GM12892 (cell line): ENCODE measurements around the gene IFIT3.

ENCODE experiments used
- DNase-seq: peaks from one replicate; pipeline ENCODE4 v3.0.0; 2011; ENCODE audit not compliant: insufficient read length
- FAIRE-seq: peaks from 2 replicates; lab custom pipeline; 2011; peaks lifted over from hg19 to GRCh38; lab: Jason Lieb, UNC
- POLR2A ChIP-seq: IDR thresholded peaks from 2 replicates; pipeline ENCODE4 v1.6.1; 2011; ENCODE audit warnings: low read depth, low read length, control low read depth
- POLR2AphosphoS5 ChIP-seq: IDR thresholded peaks from 2 replicates; pipeline ENCODE4 v1.6.1; 2011; ENCODE audit warnings: low read depth, low read length, control low read depth
- TAF1 ChIP-seq: IDR thresholded peaks from 2 replicates; pipeline ENCODE4 v1.6.1; 2011; ENCODE audit warnings: low read depth, mild to moderate bottlenecking, control low read depth, low read length, borderline replicate concordance

The IFIT3 gene

GRCh38 chr10:89369156-89370105, 41.6 kb downstream of the IFIT3 start:
- DNase-seq (no peak), FAIRE-seq (peak; percentile 17)
- TF ChIP-seq POLR2A (no peak), TAF1 (no peak), POLR2AphosphoS5 (no peak)

GRCh38 chr10:89371079-89371478, 43.3 kb downstream of the IFIT3 start:
- TF ChIP-seq POLR2A: no peak
- no peak for TF ChIP-seq POLR2AphosphoS5
- TF ChIP-seq TAF1: no peak
- DNase-seq (no peak), FAIRE-seq (no peak)

DNA sequence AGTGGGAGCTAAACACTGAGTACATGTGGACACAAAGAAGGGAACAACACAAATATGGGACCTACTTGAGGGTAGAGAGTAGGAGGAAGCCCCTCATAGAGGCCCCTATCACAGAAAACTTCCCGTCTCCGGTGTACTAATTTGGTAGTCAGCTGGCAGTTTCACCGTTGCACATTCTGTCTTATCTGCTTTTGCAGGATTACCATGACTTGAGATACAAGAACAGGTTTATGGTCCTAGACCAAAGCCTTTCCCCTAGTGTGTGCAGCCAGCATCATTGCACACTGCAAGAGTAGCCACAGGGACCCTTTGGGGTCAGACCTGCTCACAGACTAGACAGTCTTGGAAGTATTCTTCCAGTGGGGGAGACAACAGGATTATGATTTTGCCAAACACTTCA, 44.2 kb downstream of the IFIT3 start:
- DNase-seq (no peak), FAIRE-seq (no peak)
- no peak for TF ChIP-seq TAF1
- TF ChIP-seq POLR2AphosphoS5: no peak
- no peak for TF ChIP-seq POLR2A

- no peak for DNase-seq
- TF ChIP-seq POLR2A: no peak
- no peak for TF ChIP-seq TAF1
- TF ChIP-seq POLR2AphosphoS5: no peak
- no peak for FAIRE-seq
These were observed 46.3 kb downstream of the IFIT3 start for GRCh38 chr10:89373916-89374711.

GRCh38 chr10:89374713-89375141, 46.9 kb downstream of the IFIT3 start:
- TF ChIP-seq POLR2A (no peak), POLR2AphosphoS5 (no peak), TAF1 (no peak)
- FAIRE-seq (no peak), DNase-seq (no peak)

GRCh38 chr10:89377705-89378637, 50.2 kb downstream of the IFIT3 start, which contains the start of gene IFIT1B:
Gene IFIT1B (plus strand): TSS chr10:89378056. CDS start chr10:89378136, 80 bp downstream.
- FAIRE-seq: no peak
- DNase-seq: no peak
- TF ChIP-seq POLR2A (no peak), TAF1 (no peak), POLR2AphosphoS5 (no peak)

GRCh38 chr10:89379103-89379502, 51.3 kb downstream of the IFIT3 start:
- no peak for DNase-seq
- no peak for FAIRE-seq
- TF ChIP-seq POLR2A: no peak
- TF ChIP-seq POLR2AphosphoS5: no peak
- no peak for TF ChIP-seq TAF1

DNA sequence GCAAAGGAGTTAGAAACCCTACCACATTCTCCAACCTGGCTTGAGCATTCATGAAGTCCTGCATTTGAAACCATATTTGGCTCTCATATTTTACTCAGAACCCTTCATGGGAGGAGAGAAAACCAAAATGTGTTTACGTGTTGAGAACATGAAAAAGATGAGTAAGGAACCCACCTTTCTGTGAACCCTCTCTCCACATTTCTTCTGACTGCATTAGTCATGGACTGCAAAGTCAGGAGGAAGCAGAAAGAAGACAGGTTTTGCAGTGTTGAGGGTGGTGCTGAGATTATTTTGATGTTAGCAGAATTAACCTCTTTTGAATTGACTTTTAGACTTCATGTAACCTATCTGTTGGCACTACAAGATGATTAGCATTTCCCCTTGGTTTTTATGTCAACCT, 55.0 kb downstream of the IFIT3 start:
- no peak for FAIRE-seq

GRCh38 chr10:89384474-89385340, 56.9 kb downstream of the IFIT3 start:
- FAIRE-seq: no peak
- no peak for DNase-seq
- no peak for TF ChIP-seq POLR2AphosphoS5
- TF ChIP-seq POLR2A: no peak
- TF ChIP-seq TAF1: no peak

More for the DNA sequence above, 55.0 kb downstream of the IFIT3 start:
- no peak for DNase-seq
- TF ChIP-seq TAF1 (no peak), POLR2A (no peak), POLR2AphosphoS5 (no peak)

DNA sequence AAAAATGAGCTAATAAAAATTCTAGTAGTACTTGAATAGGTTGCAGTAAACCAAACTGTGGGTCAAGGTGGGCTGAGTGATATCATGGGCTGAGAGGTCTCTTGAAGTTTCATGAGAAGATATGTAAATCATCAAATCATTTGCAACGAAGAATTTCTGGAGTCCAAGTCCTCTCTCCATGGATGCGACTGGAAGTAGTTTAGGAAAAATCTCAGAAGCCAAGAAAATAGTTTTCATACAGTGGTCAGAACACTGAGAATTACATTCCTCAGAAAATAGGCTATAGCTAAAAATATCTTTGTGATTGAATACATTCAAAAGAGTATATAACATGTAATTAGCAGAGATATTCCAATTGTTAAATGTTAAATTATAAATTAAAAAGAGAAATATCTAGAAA, 61.0 kb downstream of the IFIT3 start:
- FAIRE-seq (no peak), DNase-seq (no peak)
- TF ChIP-seq POLR2A (no peak), TAF1 (no peak), POLR2AphosphoS5 (no peak)
